Stimulated activated CD4-positive, alpha-beta T cell treated with anti-CD3 and anti-CD28 coated beads, TNF-alpha, amount 100 ng/mL, for 1 hour (primary cell): Measurements from ENCODE around the gene SYTL5.

Experiments used
- DNase-seq, 3 donors: peaks; one replicate each; pipeline ENCODE4 v3.0.0-alpha.2; 2020; ENCODE audit warnings: low read depth in 3 of 3, low spot score in 1 of 3

The SYTL5 gene

GRCh38 chrX:38138157-38138891, 132.0 kb downstream of the SYTL5 start:
- DNase-seq: no peak

GRCh38 chrX:38138900-38139299, 132.5 kb downstream of the SYTL5 start:
- DNase-seq: no peak

- DNase-seq: no peak
Measured at GRCh38 chrX:38142610-38143009, 136.3 kb downstream of the SYTL5 start.

GRCh38 chrX:38149016-38149415, 142.7 kb downstream of the SYTL5 start:
- no peak for DNase-seq

- DNase-seq: no peak
Measured at GRCh38 chrX:38150993-38151392, 144.6 kb downstream of the SYTL5 start.

GRCh38 chrX:38151441-38151840, 145.1 kb downstream of the SYTL5 start:
- no peak for DNase-seq

- no peak for DNase-seq
Measured at GRCh38 chrX:38154340-38154739, 148.0 kb downstream of the SYTL5 start.

- no peak for DNase-seq
Measured at GRCh38 chrX:38154818-38155217, 148.5 kb downstream of the SYTL5 start.

GRCh38 chrX:38156838-38157237, 150.5 kb downstream of the SYTL5 start:
- no peak for DNase-seq

- no peak for DNase-seq
Measured at GRCh38 chrX:38163193-38163592, 156.8 kb downstream of the SYTL5 start.

- no peak for DNase-seq
Measured at GRCh38 chrX:38165023-38165422, 158.7 kb downstream of the SYTL5 start.

- DNase-seq: no peak
Measured at GRCh38 chrX:38166478-38167083, 160.2 kb downstream of the SYTL5 start.

GRCh38 chrX:38170556-38170955, 164.2 kb downstream of the SYTL5 start:
- DNase-seq: no peak

- no peak for DNase-seq
Measured at GRCh38 chrX:38172596-38172995, 166.2 kb downstream of the SYTL5 start.

GRCh38 chrX:38175139-38175538, 168.8 kb downstream of the SYTL5 start:
- no peak for DNase-seq

- no peak for DNase-seq
Measured at GRCh38 chrX:38178396-38178795, 172.0 kb downstream of the SYTL5 start.
